Neural progenitor cell (in vitro differentiated cells): ENCODE data around the gene DHRS4L2. TPM values are rescaled to one million over a fixed set of nuclear protein-coding genes. Genes with fewer than 3 reads are reported as not detected.
"Not testable (repeated sequence)": the region's sequence is repeated elsewhere in the genome, so short reads cannot be mapped to it uniquely, and the experiment has no call there.

Experiments used
- DNase-seq: peaks from one replicate; pipeline ENCODE4 v3.0.0-alpha.2; 2016; ENCODE audit warnings: low spot score
- H2AFZ ChIP-seq: fragments of 200-600 bp; sonication (generic); replicated peaks from 2 replicates; pipeline ENCODE4 v1.6.1; 2016; ENCODE audit warnings: antibody characterized with exemption
- H3F3A ChIP-seq: fragments of 200-600 bp; sonication (generic); 2 replicates; pipeline ENCODE4 v1.6.1; 2016; ENCODE audit warnings: antibody characterized with exemption, low read depth
- H3K27ac ChIP-seq: fragments of 200-600 bp; sonication (generic); 2 replicates; pipeline ENCODE4 v1.5.1; 2016; ENCODE audit warnings: mild to moderate bottlenecking
- H3K27me3 ChIP-seq: fragments of 200-600 bp; sonication (generic); 2 replicates; pipeline ENCODE4 v1.6.1; 2016; ENCODE audit warnings: mild to moderate bottlenecking, moderate library complexity
- H3K36me3 ChIP-seq: fragments of 200-600 bp; sonication (generic); 2 replicates; pipeline ENCODE4 v1.5.1; 2016
- H3K4me1 ChIP-seq: fragments of 200-600 bp; sonication (generic); 2 replicates; pipeline ENCODE4 v1.6.1; 2016; ENCODE audit warnings: mixed run types
- H3K4me2 ChIP-seq: fragments of 200-600 bp; sonication (generic); 2 replicates; pipeline ENCODE4 v1.6.1; 2016
- H3K4me3 ChIP-seq: fragments of 200-600 bp; sonication (generic); 2 replicates; pipeline ENCODE4 v1.5.1; 2016
- H3K79me2 ChIP-seq: fragments of 200-600 bp; sonication (generic); 2 replicates; pipeline ENCODE4 v1.6.1; 2016; ENCODE audit warnings: low read depth
- H3K9ac ChIP-seq: fragments of 200-600 bp; sonication (generic); 2 replicates; pipeline ENCODE4 v1.6.1; 2016
- H3K9me3 ChIP-seq: fragments of 200-600 bp; sonication (generic); 2 replicates; pipeline ENCODE4 v1.5.1; 2016; ENCODE audit warnings: low read depth
- H4K20me1 ChIP-seq: fragments of 200-600 bp; sonication (generic); 2 replicates; pipeline ENCODE4 v1.6.1; 2016; ENCODE audit warnings: low read depth
- H3K27ac Mint-ChIP-seq: 3 replicates; pipeline ENCODE4 v1.8.0; 2021; ENCODE audit warnings: mixed read lengths
- H3K27me3 Mint-ChIP-seq: 2 replicates; pipeline ENCODE4 v1.8.0; 2022; ENCODE audit warnings: low read depth, mild to moderate bottlenecking, inconsistent platforms, moderate library complexity, mixed read lengths; ENCODE audit not compliant: insufficient read depth
- H3K36me3 Mint-ChIP-seq: 3 replicates; pipeline ENCODE4 v1.8.0; 2021; ENCODE audit warnings: mixed read lengths
- H3K4me1 Mint-ChIP-seq: 3 replicates; pipeline ENCODE4 v1.8.0; 2021; ENCODE audit warnings: mixed read lengths
- H3K4me3 Mint-ChIP-seq: 3 replicates; pipeline ENCODE4 v1.8.0; 2021; ENCODE audit warnings: mild to moderate bottlenecking, moderate library complexity, mixed read lengths
- H3K9me3 Mint-ChIP-seq: 3 replicates; pipeline ENCODE4 v1.8.0; 2020; ENCODE audit warnings: mixed read lengths
- EZH2 ChIP-seq: fragments of 200-600 bp; sonication (generic); IDR thresholded peaks from 2 replicates; pipeline ENCODE4 v1.6.1; 2017; ENCODE audit warnings: antibody characterized with exemption, mild to moderate bottlenecking, moderate library complexity
- EZH2phosphoT487 ChIP-seq: fragments of 200-600 bp; sonication (generic); IDR thresholded peaks from 2 replicates; pipeline ENCODE4 v1.6.1; 2017; ENCODE audit warnings: antibody characterized with exemption
- total RNA-seq: library from RNA; depleted of rRNA; stranded (reverse); fragments of >200 nt; gene quantifications from 2 replicates; pipeline ENCODE4 v1.2.3, GENCODE V29; 2015; ENCODE audit warnings: low replicate concordance
- TF ChIP-seq, protein P1 (sequence below): fragments of 200-600 bp; sonication (generic); IDR thresholded peaks from 2 replicates; pipeline ENCODE4 v1.5.1; 2017; ENCODE audit warnings: antibody characterized with exemption, mild to moderate bottlenecking

DHRS4L2 gene
- total RNA-seq, 1 donor from 2014 or later: 3.6 TPM

DNA sequence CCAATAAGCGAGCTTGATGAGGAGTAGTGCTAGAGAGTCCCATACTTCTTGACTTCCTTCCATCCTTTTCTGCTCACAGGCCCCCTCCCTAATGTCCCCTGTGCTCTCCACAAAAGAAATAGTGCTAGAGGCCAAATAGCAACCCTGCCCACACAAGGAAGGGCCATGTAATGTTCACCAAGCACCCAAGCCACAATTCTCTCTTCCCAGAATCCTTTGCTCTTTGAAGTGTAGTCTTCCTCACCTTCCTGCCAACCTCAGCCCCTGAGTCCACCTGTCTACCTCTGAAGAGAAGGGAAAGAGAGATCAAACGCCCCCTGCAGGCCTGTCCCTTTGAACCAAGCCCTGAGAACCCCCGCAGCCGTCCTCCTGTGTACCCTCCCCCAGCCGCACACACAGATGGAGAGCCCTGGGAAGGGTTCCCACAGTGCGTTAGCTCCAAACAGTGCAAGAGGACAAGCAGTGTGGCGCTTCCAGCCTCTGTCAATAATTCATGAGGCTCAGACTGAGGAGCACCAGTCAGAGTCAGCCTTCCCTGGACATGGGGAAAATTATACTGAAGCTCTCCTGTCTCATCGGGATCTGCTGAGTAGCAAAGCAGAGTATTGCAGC, 37.0 kb upstream of the DHRS4L2 start:
- H3K79me2 ChIP-seq: peaks cover 9% of the 10 kb centered on the region
- H3K36me3 Mint-ChIP-seq: peaks cover 6% of the 10 kb centered on the region
- DNase-seq: peak; percentile 38
- no peak overlapping the region for H3K4me3 ChIP-seq
- H3K36me3 ChIP-seq: no peaks in the 10 kb centered on the region
- H3K4me1 Mint-ChIP-seq: peaks cover 21% of the 10 kb centered on the region
- TF ChIP-seq EZH2 (no peak), EZH2phosphoT487 (no peak)
- TF ChIP-seq, protein P1, sequence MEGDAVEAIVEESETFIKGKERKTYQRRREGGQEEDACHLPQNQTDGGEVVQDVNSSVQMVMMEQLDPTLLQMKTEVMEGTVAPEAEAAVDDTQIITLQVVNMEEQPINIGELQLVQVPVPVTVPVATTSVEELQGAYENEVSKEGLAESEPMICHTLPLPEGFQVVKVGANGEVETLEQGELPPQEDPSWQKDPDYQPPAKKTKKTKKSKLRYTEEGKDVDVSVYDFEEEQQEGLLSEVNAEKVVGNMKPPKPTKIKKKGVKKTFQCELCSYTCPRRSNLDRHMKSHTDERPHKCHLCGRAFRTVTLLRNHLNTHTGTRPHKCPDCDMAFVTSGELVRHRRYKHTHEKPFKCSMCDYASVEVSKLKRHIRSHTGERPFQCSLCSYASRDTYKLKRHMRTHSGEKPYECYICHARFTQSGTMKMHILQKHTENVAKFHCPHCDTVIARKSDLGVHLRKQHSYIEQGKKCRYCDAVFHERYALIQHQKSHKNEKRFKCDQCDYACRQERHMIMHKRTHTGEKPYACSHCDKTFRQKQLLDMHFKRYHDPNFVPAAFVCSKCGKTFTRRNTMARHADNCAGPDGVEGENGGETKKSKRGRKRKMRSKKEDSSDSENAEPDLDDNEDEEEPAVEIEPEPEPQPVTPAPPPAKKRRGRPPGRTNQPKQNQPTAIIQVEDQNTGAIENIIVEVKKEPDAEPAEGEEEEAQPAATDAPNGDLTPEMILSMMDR: peak; percentile 29
- peak overlapping the region; percentile 10 for H3K4me2 ChIP-seq
- H3K9me3 ChIP-seq: no peaks in the 10 kb centered on the region
- no peak overlapping the region for H3K9ac ChIP-seq
- no peak overlapping the region for H3K27ac ChIP-seq
- no peaks in the 10 kb centered on the region for H3F3A ChIP-seq
- peaks cover 5% of the 10 kb centered on the region for H3K27me3 Mint-ChIP-seq
- H2AFZ ChIP-seq: no peak overlapping the region
- peak overlapping the region; percentile 74 for H3K4me3 Mint-ChIP-seq
- H4K20me1 ChIP-seq: no peaks in the 10 kb centered on the region
- H3K27me3 ChIP-seq: no peaks in the 10 kb centered on the region
- peaks cover 25% of the 10 kb centered on the region for H3K9me3 Mint-ChIP-seq
- peaks cover 3% of the 10 kb centered on the region for H3K4me1 ChIP-seq
- no peak overlapping the region for H3K27ac Mint-ChIP-seq

DNA sequence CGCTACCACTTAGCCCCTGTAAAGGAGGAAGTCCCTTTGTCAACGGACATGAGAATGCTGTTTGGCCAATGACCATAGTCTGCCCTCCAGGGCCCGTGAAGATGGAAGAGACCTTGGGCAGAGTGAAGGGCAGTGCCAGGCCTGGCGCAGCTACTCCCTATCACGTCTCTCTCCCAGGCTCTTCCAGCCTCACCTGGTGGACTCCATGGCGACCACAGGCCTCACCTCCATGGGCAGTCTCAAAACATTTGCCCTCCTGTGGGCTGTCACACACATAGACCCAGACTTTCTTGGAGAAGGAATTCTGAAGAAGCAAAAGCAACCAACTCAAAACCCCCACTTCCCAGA, 35.6 kb upstream of the DHRS4L2 start:
- H3K27ac ChIP-seq, H3K79me2 ChIP-seq, H3K27me3 ChIP-seq, H3K4me1 ChIP-seq, H3F3A ChIP-seq, DNase-seq, H3K27me3 Mint-ChIP-seq, H3K9me3 ChIP-seq, H3K36me3 Mint-ChIP-seq, H4K20me1 ChIP-seq, H3K36me3 ChIP-seq: not testable (repeated sequence)
- peaks cover 19% of the 10 kb centered on the region for H3K9me3 Mint-ChIP-seq
- H3K4me1 Mint-ChIP-seq: peaks cover 21% of the 10 kb centered on the region
- peak overlapping the region; percentile 87 for H3K4me2 ChIP-seq
- peak overlapping the region; percentile 97 for H3K4me3 Mint-ChIP-seq
- peak overlapping the region; percentile 83 for H3K4me3 ChIP-seq
- H3K9ac ChIP-seq: peak overlapping the region; percentile 57
- H2AFZ ChIP-seq: peak overlapping the region; percentile 86
- peak overlapping the region; percentile 57 for H3K27ac Mint-ChIP-seq

DNA sequence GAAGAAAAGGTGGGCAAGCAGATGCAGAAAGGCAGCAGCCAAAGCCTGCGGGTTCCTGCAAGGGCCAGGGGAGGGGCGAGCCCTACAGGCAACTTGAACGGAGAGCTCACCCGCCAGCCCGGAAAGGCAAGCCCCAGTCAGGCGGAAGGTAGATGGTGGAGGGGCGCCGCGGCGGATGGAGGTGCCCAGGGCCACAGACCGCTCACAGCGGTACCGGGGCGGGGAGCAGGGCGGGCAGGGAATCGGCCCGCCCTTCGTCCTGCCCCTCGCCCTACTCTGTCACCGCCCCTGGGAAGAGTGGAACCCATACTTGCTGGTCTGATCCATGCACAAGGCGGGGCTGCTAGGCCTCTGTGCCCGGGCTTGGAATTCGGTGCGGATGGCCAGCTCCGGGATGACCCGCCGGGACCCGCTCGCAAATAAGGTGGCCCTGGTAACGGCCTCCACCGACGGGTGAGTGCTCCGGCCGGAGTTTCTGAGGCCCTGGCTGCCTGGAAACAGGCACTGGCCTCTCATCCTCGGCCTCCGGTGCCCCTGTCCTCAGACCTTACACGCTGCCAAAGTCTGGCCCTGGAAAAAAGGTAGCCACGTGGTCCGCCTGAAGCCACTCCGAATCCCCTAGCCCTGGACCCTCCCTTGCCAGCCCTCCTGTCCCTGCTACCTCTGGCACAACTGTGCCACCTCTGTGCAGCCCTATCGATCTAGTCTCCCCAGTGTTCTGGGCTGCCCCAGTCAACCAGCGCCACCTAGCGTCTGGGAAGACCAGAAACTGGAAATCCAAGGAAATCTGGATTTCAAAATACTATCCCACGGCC, 35.1 kb upstream of the DHRS4L2 start, which contains the start of gene DHRS4:
Gene DHRS4 (plus strand): TSS at position 307 of the 815 bp plus-strand sequence. CDS start 19 bp downstream, at position 326.
- Histone ChIP-seq H2AFZ (peak within 1 kb of the TSS; percentile 86), H3K79me2 (peaks cover 9% of the 10 kb centered on the region), H3K27me3 (no peaks in the 10 kb centered on the region), H3K36me3 (no peaks in the 10 kb centered on the region), H3K9ac (peak within 1 kb of the TSS; percentile 57), H3K4me3 (peak within 1 kb of the TSS; percentile 83), H3K27ac (no peak within 1 kb of the TSS), H3F3A (no peaks in the 10 kb centered on the region), H3K9me3 (no peaks in the 10 kb centered on the region), H4K20me1 (no peaks in the 10 kb centered on the region), H3K4me2 (peak within 1 kb of the TSS; percentile 87), H3K4me1 (peaks cover 3% of the 10 kb centered on the region)
- Mint-ChIP-seq H3K36me3 (peaks cover 8% of the 10 kb centered on the region), H3K9me3 (peaks cover 14% of the 10 kb centered on the region), H3K27me3 (peaks cover 5% of the 10 kb centered on the region), H3K4me3 (peak within 1 kb of the TSS; percentile 97), H3K4me1 (peaks cover 21% of the 10 kb centered on the region), H3K27ac (peak within 1 kb of the TSS; percentile 57)
- DNase-seq: peak; percentile 89
- TF ChIP-seq, protein P1: peak; percentile 98
- TF ChIP-seq EZH2: no peak

DNA sequence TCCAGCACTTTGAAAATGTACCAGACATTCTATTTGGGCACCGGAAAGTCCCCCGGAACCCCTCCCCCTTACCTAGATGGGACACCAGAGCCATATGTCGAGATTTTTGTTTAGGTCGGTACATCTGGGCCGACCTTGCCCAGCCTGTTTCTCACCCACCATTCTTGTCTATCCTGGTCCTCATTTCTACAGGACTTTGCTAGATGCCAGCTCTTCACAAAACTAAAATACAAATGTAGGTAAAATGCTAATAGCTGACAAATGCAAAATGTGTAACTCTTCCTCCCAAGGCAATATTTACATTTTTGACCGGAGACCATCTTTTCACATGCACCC, 34.5 kb upstream of the DHRS4L2 start:
- not testable (repeated sequence) for H3K36me3 ChIP-seq, H3K4me1 ChIP-seq, H3K79me2 ChIP-seq, H3K9ac ChIP-seq, H3K27ac ChIP-seq, H3K9me3 ChIP-seq, H3F3A ChIP-seq, H3K27me3 Mint-ChIP-seq, H4K20me1 ChIP-seq, H3K27me3 ChIP-seq, DNase-seq, H3K36me3 Mint-ChIP-seq
- H3K4me2 ChIP-seq: peak overlapping the region; percentile 87
- peak overlapping the region; percentile 97 for H3K4me3 Mint-ChIP-seq
- TF ChIP-seq, protein P1: peak; percentile 2
- H3K9me3 Mint-ChIP-seq: peaks cover 10% of the 10 kb centered on the region
- H3K4me3 ChIP-seq: peak overlapping the region; percentile 83
- H3K27ac Mint-ChIP-seq: peak overlapping the region; percentile 55
- peak overlapping the region; percentile 86 for H2AFZ ChIP-seq
- peaks cover 21% of the 10 kb centered on the region for H3K4me1 Mint-ChIP-seq

DNA sequence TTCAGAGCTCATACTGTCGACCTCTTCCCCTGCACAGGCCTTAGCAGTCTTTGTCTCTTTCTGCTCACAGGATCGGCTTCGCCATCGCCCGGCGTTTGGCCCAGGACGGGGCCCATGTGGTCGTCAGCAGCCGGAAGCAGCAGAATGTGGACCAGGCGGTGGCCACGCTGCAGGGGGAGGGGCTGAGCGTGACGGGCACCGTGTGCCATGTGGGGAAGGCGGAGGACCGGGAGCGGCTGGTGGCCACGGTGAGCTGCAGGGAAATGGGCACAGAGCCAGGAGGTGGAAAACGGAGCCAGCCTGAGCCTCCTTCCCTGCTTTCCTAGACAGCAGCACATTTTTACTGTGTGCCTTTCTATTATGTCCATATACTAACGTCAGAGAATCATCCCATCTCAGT, 33.8 kb upstream of the DHRS4L2 start:
- H3K4me1 ChIP-seq, H3F3A ChIP-seq, DNase-seq, H3K36me3 Mint-ChIP-seq, H3K79me2 ChIP-seq, H3K4me3 ChIP-seq, H3K36me3 ChIP-seq, H3K27ac ChIP-seq, H3K9me3 ChIP-seq, H3K9me3 Mint-ChIP-seq, H3K4me2 ChIP-seq, H3K27ac Mint-ChIP-seq, H3K27me3 ChIP-seq, H3K27me3 Mint-ChIP-seq, H3K9ac ChIP-seq, H3K4me3 Mint-ChIP-seq, H2AFZ ChIP-seq, H4K20me1 ChIP-seq: not testable (repeated sequence)
- peaks cover 21% of the 10 kb centered on the region for H3K4me1 Mint-ChIP-seq
